A549 (cell line): Measurements from ENCODE around the gene DNAJA3. TPM values are rescaled to one million over a fixed set of nuclear protein-coding genes. Genes with fewer than 3 reads are reported as not detected.

ENCODE experiments used
- ATAC-seq, 2 experiments: fragments of 200-7000 bp in 1 of 2; fragments of >200 bp in 1 of 2; cut with Nextera tagmentation in 1 of 2; cut with Tn5 transposase in 1 of 2; 3 replicates each; pipeline versions ENCODE4 v1.8.0 to v1.9.1; 2018 to 2020; ENCODE audit warnings: mild to moderate bottlenecking in 1 of 2, moderate library complexity in 1 of 2
- CTCF ChIA-PET: fragments of 300-600 bp; sonication (Branson Sonifier 250); formaldehyde crosslinking; extraction: SDS; loops from one replicate; lab custom pipeline; 2021; ENCODE audit warnings: antibody characterized with exemption, inconsistent platforms; lab: Yijun Ruan, JAX
- POLR2A ChIA-PET: fragments of 350-600 bp; formaldehyde crosslinking; extraction: SDS; loops from one replicate; lab custom pipeline; 2021; ENCODE audit warnings: antibody characterized with exemption, inconsistent platforms; lab: Yijun Ruan, JAX
- DNase-seq, 2 experiments: peaks; one replicate each; pipeline versions ENCODE4 v3.0.0 to v3.0.0-alpha.2; 2011 to 2016; ENCODE audit warnings: low read depth in 1 of 2, low spot score in 1 of 2
- FAIRE-seq: peaks from 2 replicates; lab custom pipeline; 2011; peaks lifted over from hg19 to GRCh38; lab: Jason Lieb, UNC
- H3K27ac ChIP-seq, 2 experiments: fragments of >200 bp; sonication (Bioruptor Twin); formaldehyde crosslinking; 3 replicates each; pipeline ENCODE4 v1.5.1; 2016 to 2017
- H3K4me1 ChIP-seq: fragments of >200 bp; sonication (Bioruptor Twin); formaldehyde crosslinking; 3 replicates; pipeline ENCODE4 v1.6.1; 2016
- H3K4me2 ChIP-seq: fragments of >200 bp; sonication (Bioruptor Twin); formaldehyde crosslinking; 3 replicates; pipeline ENCODE4 v1.6.1; 2016
- H3K4me3 ChIP-seq: fragments of >200 bp; sonication (Bioruptor Twin); formaldehyde crosslinking; 3 replicates; pipeline ENCODE4 v1.5.1; 2016
- H3K9me3 ChIP-seq: fragments of >200 bp; sonication (Bioruptor Twin); formaldehyde crosslinking; 3 replicates; pipeline ENCODE4 v1.6.1; 2016
- CBX8 ChIP-seq: fragments of 200-600 bp; sonication (generic); IDR thresholded peaks from 2 replicates; pipeline ENCODE4 v1.6.1; 2016
- CEBPB ChIP-seq, 2 experiments: fragments of >200 bp in 1 of 2; sonication (Bioruptor Twin) in 1 of 2; formaldehyde crosslinking in 1 of 2; IDR thresholded peaks; 2 replicates each; pipeline ENCODE4 v1.6.1; 2012 to 2016
- CHD2 ChIP-seq: fragments of 150-350 bp; IDR thresholded peaks from 2 replicates; pipeline ENCODE4 v1.6.1; 2014; ENCODE audit warnings: low read length; ENCODE audit not compliant: partially characterized antibody
- CHD4 ChIP-seq: fragments of 200-600 bp; sonication (generic); IDR thresholded peaks from 2 replicates; pipeline ENCODE4 v1.6.1; 2016; ENCODE audit warnings: antibody characterized with exemption, mild to moderate bottlenecking, borderline replicate concordance
- EHF ChIP-seq: fragments of 250-450 bp; sonication (Bioruptor Pico); IDR thresholded peaks from 2 replicates; pipeline ENCODE4 v1.5.0; 2020; ENCODE audit warnings: mild to moderate bottlenecking
- EP300 ChIP-seq, 2 experiments: fragments of >200 bp; sonication (Bioruptor Twin); formaldehyde crosslinking; IDR thresholded peaks; 2 replicates in 1 of 2; 3 replicates in 1 of 2; pipeline ENCODE4 v1.6.1; 2016 to 2017
- ESRRA ChIP-seq: fragments of 150-350 bp; IDR thresholded peaks from 2 replicates; pipeline ENCODE4 v1.6.1; 2014; ENCODE audit warnings: mild to moderate bottlenecking, low read length, borderline replicate concordance
- FOXS1 ChIP-seq: fragments of 250-450 bp; sonication (Bioruptor Pico); IDR thresholded peaks from 2 replicates; pipeline ENCODE4 v1.5.0; 2020; ENCODE audit warnings: mild to moderate bottlenecking, moderate library complexity
- HDAC2 ChIP-seq: fragments of 200-600 bp; sonication (generic); IDR thresholded peaks from 2 replicates; pipeline ENCODE4 v1.6.1; 2016
- HOXA7 ChIP-seq: fragments of 250-450 bp; sonication (Bioruptor Pico); IDR thresholded peaks from 2 replicates; pipeline ENCODE4 v1.5.0; 2020; ENCODE audit warnings: mild to moderate bottlenecking, moderate library complexity
- HOXB13 ChIP-seq: fragments of 250-450 bp; sonication (Bioruptor Pico); IDR thresholded peaks from 2 replicates; pipeline ENCODE4 v1.5.0; 2020; ENCODE audit warnings: low read depth, mild to moderate bottlenecking, moderate library complexity
- HOXB5 ChIP-seq: fragments of 250-450 bp; sonication (Bioruptor Pico); IDR thresholded peaks from 2 replicates; pipeline ENCODE4 v1.5.0; 2020; ENCODE audit warnings: mild to moderate bottlenecking, moderate library complexity
- JUN ChIP-seq, 2 experiments: fragments of >200 bp; sonication (Bioruptor Twin); formaldehyde crosslinking; IDR thresholded peaks; 2 replicates in 1 of 2; 3 replicates in 1 of 2; pipeline ENCODE4 v1.6.1; 2016 to 2017
- MAFK ChIP-seq: fragments of 450-650 bp; IDR thresholded peaks from 2 replicates; pipeline ENCODE4 v1.6.1; 2014; ENCODE audit not compliant: partially characterized antibody
- MAZ ChIP-seq: fragments of 150-350 bp; IDR thresholded peaks from 2 replicates; pipeline ENCODE4 v1.6.1; 2014; ENCODE audit warnings: antibody characterized with exemption, low read depth, low read length, borderline replicate concordance
- MYC ChIP-seq: IDR thresholded peaks from 2 replicates; pipeline ENCODE4 v1.6.1; 2012; ENCODE audit warnings: mild to moderate bottlenecking, inconsistent platforms, low read length, improper control_type of control experiment, borderline replicate concordance
- NR3C1 ChIP-seq: fragments of >200 bp; sonication (Bioruptor Twin); formaldehyde crosslinking; IDR thresholded peaks from 3 replicates; pipeline ENCODE4 v1.6.1; 2017
- PHF8 ChIP-seq: fragments of 200-600 bp; sonication (generic); IDR thresholded peaks from 2 replicates; pipeline ENCODE4 v1.6.1; 2016; ENCODE audit warnings: low read depth, mild to moderate bottlenecking, antibody characterized with exemption, moderate library complexity, borderline replicate concordance
- POLR2AphosphoS2 ChIP-seq: conservative IDR thresholded peaks from 2 replicates; pipeline ENCODE4 v1.6.1; 2012; ENCODE audit warnings: low read length, improper control_type of control experiment, inconsistent platforms
- RCOR1 ChIP-seq: fragments of 150-350 bp; IDR thresholded peaks from 2 replicates; pipeline ENCODE4 v1.6.1; 2014; ENCODE audit warnings: antibody characterized with exemption, low read length, low read depth
- RFX5 ChIP-seq: fragments of 450-650 bp; IDR thresholded peaks from 2 replicates; pipeline ENCODE4 v1.7.1; 2014; ENCODE audit warnings: antibody characterized with exemption, mild to moderate bottlenecking, moderate library complexity
- SMC3 ChIP-seq: fragments of >200 bp; sonication (Bioruptor Twin); formaldehyde crosslinking; IDR thresholded peaks from 3 replicates; pipeline ENCODE4 v1.6.1; 2018; ENCODE audit warnings: inconsistent platforms
- SREBF2 ChIP-seq: fragments of 450-650 bp; IDR thresholded peaks from 2 replicates; pipeline ENCODE4 v1.6.1; 2014; ENCODE audit warnings: mild to moderate bottlenecking, moderate library complexity
- TFCP2L1 ChIP-seq: fragments of 250-450 bp; sonication (Bioruptor Pico); IDR thresholded peaks from 2 replicates; pipeline ENCODE4 v1.5.0; 2021; ENCODE audit warnings: mild to moderate bottlenecking
- ZNF302 ChIP-seq: fragments of 250-450 bp; sonication (Bioruptor Pico); IDR thresholded peaks from 2 replicates; pipeline ENCODE4 v1.9.0; 2021; ENCODE audit warnings: inconsistent platforms, mild to moderate bottlenecking, moderate library complexity
- ZSCAN20 ChIP-seq: fragments of 250-450 bp; sonication (Bioruptor Pico); IDR thresholded peaks from 2 replicates; pipeline ENCODE4 v1.8.0; 2022; ENCODE audit warnings: mild to moderate bottlenecking, moderate library complexity
- WGBS: methylation state at CpG from one replicate; pipeline ENCODE4 v1.1.6; 2017; ENCODE audit errors: missing lambda C conversion rate; 5-methylcytosine and 5-hydroxymethylcytosine counted together
- polyA plus RNA-seq, 4 experiments: library from polyadenylated mRNA; depleted of rRNA in 3 of 4; stranded (reverse); fragments of >200 nt; fragmentation: RNase III in 1 of 4; extraction: RNeasy Plus Mini Kit Qiagen cat#74134 plus additional on column Dnase treatment in 1 of 4; gene quantifications; 2 replicates in 3 of 4; 3 replicates in 1 of 4; pipeline ENCODE4 v1.2.3, GENCODE V29; 2011 to 2017
- TF ChIP-seq, protein P1 (sequence below): fragments of 150-350 bp; IDR thresholded peaks from 2 replicates; pipeline ENCODE4 v1.6.1; 2014; ENCODE audit warnings: low read depth, mild to moderate bottlenecking, low read length
- TF ChIP-seq, protein P2 (sequence below): fragments of 200-600 bp; sonication (generic); IDR thresholded peaks from 2 replicates; pipeline ENCODE4 v1.6.1; 2016; ENCODE audit warnings: antibody characterized with exemption, mild to moderate bottlenecking, moderate library complexity
- TF ChIP-seq, protein P3 (sequence below): fragments of 250-450 bp; sonication (Bioruptor Pico); IDR thresholded peaks from 2 replicates; pipeline ENCODE4 v1.5.0; 2021; ENCODE audit warnings: mild to moderate bottlenecking, moderate library complexity, borderline replicate concordance
- TF ChIP-seq, protein P4 (sequence below): fragments of >200 bp; sonication (Bioruptor Twin); formaldehyde crosslinking; IDR thresholded peaks from 3 replicates; pipeline ENCODE4 v1.5.1; 2016
- TF ChIP-seq, protein P5 (sequence below): fragments of >200 bp; sonication (Bioruptor Twin); formaldehyde crosslinking; IDR thresholded peaks from 3 replicates; pipeline ENCODE4 v1.6.1; 2016

Gene DNAJA3
- polyA plus RNA-seq, 2 of the 4 experiments (the other 2 are of a cell fraction) = 64.6 to 77.2 TPM

DNA sequence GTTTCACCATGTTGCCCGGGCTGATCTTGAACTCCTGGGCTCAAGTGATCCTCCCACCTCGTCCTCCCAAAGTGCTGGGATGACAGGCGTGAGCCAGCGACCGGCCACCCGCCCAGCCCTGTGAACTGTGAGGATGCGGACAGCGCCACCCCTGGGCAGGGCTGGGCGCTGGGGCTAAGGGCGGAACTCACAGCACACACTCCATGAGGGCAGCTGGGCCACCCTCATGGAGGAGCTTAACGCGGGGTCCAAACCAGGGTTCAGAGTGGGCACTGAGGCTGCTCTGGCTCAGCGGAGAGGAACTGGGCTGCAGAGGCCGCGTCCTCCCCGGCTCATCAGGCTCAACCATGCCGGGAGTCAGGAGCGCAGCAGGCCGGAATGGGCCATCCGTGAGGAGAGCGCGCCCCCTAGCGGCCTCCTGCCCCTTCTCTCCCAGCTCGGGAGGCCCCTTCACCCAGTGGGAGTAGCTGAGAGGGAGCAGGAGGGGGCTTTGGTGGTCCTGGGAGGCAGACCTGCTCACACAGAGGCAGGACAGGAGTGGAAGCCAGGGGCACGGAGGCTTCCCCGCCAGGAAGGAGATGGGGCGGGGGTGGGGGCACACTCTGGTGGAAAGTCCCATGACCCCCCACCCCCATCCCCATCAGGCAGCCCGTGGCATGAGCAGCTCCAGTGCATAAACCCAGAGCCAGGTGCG is 23.1 kb upstream of the DNAJA3 start:
- WGBS = 2% methylated on average over 4 of the region's 29 CpGs
- ATAC-seq (peak; percentile 90 to 93), FAIRE-seq (no peak), DNase-seq (peak; percentile 72 to 88)
- Histone ChIP-seq H3K4me1 (peaks cover 4% of the 10 kb centered on the region; the same call in 1 of the 3 replicates), H3K4me3 (0 out of 3 replicates have a peak overlapping the region, but pooled peaks have one; percentile 28), H3K9me3 (no peaks in the 10 kb centered on the region), H3K27ac (peak overlapping the region; percentile 64 to 89), H3K4me2 (peak overlapping the region; percentile 79)
- POLR2A ChIA-PET = interaction anchor here (0.6 to 1.3 kb wide), 7 partner anchors 12 to 131 kb away, joined by 3 to 13 read pairs (median 5); partner anchors contain the start of gene TFAP4
- CTCF ChIA-PET = interaction anchor here (0.6 to 32.6 kb wide), 55 partner anchors 14 to 630 kb away, joined by 3 to 833 read pairs (median 5); partner anchors contain the start of genes CORO7, GLIS2, HMOX2 and NMRAL1
- TF ChIP-seq CHD2 (no peak), SREBF2 (no peak), EP300 (IDR thresholded peaks at IDR 0.05) (no peak), ZSCAN20 (no peak), JUN (IDR thresholded peaks at IDR 0.05) (no peak), EHF (CRISPR knock-in tag) (no peak), NR3C1 (no peak), MYC (no peak), RFX5 (no peak), MAFK (no peak), MAZ (no peak), HOXB5 (CRISPR knock-in tag) (no peak), CEBPB (IDR thresholded peaks at IDR 0.05) (no peak), HOXA7 (CRISPR knock-in tag) (no peak), TFCP2L1 (CRISPR knock-in tag) (no peak), FOXS1 (CRISPR knock-in tag) (no peak), SMC3 (peak; percentile 95), CBX8 (no peak), HDAC2 (no peak), RCOR1 (no peak), PHF8 (no peak), CHD4 (no peak), ESRRA (no peak), HOXB13 (CRISPR knock-in tag) (no peak), POLR2AphosphoS2 (no peak), ZNF302 (CRISPR knock-in tag) (no peak)
- TF ChIP-seq, protein P1, sequence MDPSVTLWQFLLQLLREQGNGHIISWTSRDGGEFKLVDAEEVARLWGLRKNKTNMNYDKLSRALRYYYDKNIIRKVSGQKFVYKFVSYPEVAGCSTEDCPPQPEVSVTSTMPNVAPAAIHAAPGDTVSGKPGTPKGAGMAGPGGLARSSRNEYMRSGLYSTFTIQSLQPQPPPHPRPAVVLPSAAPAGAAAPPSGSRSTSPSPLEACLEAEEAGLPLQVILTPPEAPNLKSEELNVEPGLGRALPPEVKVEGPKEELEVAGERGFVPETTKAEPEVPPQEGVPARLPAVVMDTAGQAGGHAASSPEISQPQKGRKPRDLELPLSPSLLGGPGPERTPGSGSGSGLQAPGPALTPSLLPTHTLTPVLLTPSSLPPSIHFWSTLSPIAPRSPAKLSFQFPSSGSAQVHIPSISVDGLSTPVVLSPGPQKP = no peak
- TF ChIP-seq, protein P2, sequence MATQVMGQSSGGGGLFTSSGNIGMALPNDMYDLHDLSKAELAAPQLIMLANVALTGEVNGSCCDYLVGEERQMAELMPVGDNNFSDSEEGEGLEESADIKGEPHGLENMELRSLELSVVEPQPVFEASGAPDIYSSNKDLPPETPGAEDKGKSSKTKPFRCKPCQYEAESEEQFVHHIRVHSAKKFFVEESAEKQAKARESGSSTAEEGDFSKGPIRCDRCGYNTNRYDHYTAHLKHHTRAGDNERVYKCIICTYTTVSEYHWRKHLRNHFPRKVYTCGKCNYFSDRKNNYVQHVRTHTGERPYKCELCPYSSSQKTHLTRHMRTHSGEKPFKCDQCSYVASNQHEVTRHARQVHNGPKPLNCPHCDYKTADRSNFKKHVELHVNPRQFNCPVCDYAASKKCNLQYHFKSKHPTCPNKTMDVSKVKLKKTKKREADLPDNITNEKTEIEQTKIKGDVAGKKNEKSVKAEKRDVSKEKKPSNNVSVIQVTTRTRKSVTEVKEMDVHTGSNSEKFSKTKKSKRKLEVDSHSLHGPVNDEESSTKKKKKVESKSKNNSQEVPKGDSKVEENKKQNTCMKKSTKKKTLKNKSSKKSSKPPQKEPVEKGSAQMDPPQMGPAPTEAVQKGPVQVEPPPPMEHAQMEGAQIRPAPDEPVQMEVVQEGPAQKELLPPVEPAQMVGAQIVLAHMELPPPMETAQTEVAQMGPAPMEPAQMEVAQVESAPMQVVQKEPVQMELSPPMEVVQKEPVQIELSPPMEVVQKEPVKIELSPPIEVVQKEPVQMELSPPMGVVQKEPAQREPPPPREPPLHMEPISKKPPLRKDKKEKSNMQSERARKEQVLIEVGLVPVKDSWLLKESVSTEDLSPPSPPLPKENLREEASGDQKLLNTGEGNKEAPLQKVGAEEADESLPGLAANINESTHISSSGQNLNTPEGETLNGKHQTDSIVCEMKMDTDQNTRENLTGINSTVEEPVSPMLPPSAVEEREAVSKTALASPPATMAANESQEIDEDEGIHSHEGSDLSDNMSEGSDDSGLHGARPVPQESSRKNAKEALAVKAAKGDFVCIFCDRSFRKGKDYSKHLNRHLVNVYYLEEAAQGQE = no peak
- TF ChIP-seq, protein P3, sequence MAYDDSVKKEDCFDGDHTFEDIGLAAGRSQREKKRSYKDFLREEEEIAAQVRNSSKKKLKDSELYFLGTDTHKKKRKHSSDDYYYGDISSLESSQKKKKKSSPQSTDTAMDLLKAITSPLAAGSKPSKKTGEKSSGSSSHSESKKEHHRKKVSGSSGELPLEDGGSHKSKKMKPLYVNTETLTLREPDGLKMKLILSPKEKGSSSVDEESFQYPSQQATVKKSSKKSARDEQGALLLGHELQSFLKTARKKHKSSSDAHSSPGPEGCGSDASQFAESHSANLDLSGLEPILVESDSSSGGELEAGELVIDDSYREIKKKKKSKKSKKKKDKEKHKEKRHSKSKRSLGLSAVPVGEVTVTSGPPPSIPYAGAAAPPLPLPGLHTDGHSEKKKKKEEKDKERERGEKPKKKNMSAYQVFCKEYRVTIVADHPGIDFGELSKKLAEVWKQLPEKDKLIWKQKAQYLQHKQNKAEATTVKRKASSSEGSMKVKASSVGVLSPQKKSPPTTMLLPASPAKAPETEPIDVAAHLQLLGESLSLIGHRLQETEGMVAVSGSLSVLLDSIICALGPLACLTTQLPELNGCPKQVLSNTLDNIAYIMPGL = peak; percentile 28; the same call in 1 of the 2 replicates
- TF ChIP-seq, protein P4, sequence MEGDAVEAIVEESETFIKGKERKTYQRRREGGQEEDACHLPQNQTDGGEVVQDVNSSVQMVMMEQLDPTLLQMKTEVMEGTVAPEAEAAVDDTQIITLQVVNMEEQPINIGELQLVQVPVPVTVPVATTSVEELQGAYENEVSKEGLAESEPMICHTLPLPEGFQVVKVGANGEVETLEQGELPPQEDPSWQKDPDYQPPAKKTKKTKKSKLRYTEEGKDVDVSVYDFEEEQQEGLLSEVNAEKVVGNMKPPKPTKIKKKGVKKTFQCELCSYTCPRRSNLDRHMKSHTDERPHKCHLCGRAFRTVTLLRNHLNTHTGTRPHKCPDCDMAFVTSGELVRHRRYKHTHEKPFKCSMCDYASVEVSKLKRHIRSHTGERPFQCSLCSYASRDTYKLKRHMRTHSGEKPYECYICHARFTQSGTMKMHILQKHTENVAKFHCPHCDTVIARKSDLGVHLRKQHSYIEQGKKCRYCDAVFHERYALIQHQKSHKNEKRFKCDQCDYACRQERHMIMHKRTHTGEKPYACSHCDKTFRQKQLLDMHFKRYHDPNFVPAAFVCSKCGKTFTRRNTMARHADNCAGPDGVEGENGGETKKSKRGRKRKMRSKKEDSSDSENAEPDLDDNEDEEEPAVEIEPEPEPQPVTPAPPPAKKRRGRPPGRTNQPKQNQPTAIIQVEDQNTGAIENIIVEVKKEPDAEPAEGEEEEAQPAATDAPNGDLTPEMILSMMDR = peak; percentile 99
- TF ChIP-seq, protein P5, sequence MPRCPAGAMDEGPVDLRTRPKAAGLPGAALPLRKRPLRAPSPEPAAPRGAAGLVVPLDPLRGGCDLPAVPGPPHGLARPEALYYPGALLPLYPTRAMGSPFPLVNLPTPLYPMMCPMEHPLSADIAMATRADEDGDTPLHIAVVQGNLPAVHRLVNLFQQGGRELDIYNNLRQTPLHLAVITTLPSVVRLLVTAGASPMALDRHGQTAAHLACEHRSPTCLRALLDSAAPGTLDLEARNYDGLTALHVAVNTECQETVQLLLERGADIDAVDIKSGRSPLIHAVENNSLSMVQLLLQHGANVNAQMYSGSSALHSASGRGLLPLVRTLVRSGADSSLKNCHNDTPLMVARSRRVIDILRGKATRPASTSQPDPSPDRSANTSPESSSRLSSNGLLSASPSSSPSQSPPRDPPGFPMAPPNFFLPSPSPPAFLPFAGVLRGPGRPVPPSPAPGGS = no peak
